Measurements from ENCODE around the gene BICC1. TPM values are rescaled to one million over a fixed set of nuclear protein-coding genes. Genes with fewer than 3 reads are reported as not detected.

The BICC1 gene
- total RNA-seq, 1 experiment from 2014 or later: 0.57 TPM

DNA sequence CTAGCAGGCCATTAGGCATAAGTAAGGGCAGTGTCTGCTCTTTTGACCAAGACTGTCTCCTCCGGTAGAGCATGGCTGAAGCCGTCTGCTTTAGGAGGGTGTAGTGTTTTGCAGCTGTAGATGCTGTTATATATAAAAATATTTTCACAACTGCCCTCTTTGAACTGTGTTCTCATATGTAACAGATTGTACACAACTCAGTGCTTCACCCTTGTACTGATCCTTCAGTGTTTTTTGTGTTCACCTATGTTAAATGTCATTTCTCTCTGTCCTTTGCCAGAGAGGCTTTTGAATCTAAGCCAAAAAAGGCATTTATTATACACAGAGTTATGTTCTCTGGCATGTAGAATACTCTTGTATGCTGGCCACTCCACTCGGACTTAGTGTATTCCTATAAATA is 135.5 kb downstream of the BICC1 start:
- H3K18ac ChIP-seq (ENCODE audit: insufficient read length, low read depth, low read length): no peak overlapping the region
- no peaks in the 10 kb centered on the region for H3K79me1 ChIP-seq (ENCODE audit: insufficient read depth, low read depth, low read length, poor library complexity, severe bottlenecking)
- no peak overlapping the region for H2BK15ac ChIP-seq (ENCODE audit: low read depth, low read length)
- no peak overlapping the region for H4K5ac ChIP-seq (ENCODE audit: insufficient read length, low read depth, low read length)
- no peaks in the 10 kb centered on the region for H3K79me2 ChIP-seq (ENCODE audit: insufficient read depth, low read length)
- H4K20me1 ChIP-seq (ENCODE audit: control insufficient read depth, insufficient read depth, insufficient read length): no peaks in the 10 kb centered on the region
- H3K9me3 ChIP-seq (ENCODE audit: control insufficient read depth, low read depth, low read length): no peaks in the 10 kb centered on the region
- no peak overlapping the region for H2AK5ac ChIP-seq (ENCODE audit: insufficient read length, low read length)
- no peak overlapping the region for H4K8ac ChIP-seq (replicated peaks; ENCODE audit: insufficient read length, low read depth, low read length)
- no peak overlapping the region for H2BK5ac ChIP-seq (ENCODE audit: insufficient read length, low read length)
- H2BK120ac ChIP-seq (ENCODE audit: low read depth, low read length, poor library complexity, severe bottlenecking): no peak overlapping the region
- H3K9ac ChIP-seq (ENCODE audit: extremely low read depth, insufficient read length, low read length): no peak overlapping the region
- H3K4me2 ChIP-seq (ENCODE audit: insufficient read depth, insufficient read length, low read length): no peak overlapping the region
- Mint-ChIP-seq H3K36me3 (ENCODE audit: insufficient read depth in 1 of 3, low read depth in 3 of 3) (no peaks in the 10 kb centered on the region), H3K27ac (no peak overlapping the region), H3K4me1 (peaks cover 2 to 5% of the 10 kb centered on the region in 2 experiments; a peak in 2 of 4 replicates), H3K9me3 (no peaks in the 10 kb centered on the region), H3K27me3 (ENCODE audit: low read depth) (no peaks in the 10 kb centered on the region), H3K4me3 (no peak overlapping the region)
- WGBS (ENCODE audit: extremely low coverage, insufficient read length, low lambda C conversion rate): no CpG with 5 or more reads among the region's 3 CpGs
- H3K23me2 ChIP-seq (ENCODE audit: insufficient read length, low read depth, low read length, poor library complexity, severe bottlenecking): no peaks in the 10 kb centered on the region
- no peak overlapping the region for H3K14ac ChIP-seq (ENCODE audit: insufficient read depth, low read length)
- no peak overlapping the region for H4K91ac ChIP-seq (ENCODE audit: insufficient read length, low read depth, low read length)
- H3K4me1 ChIP-seq (ENCODE audit: insufficient read depth, low read length): no peaks in the 10 kb centered on the region
- H2BK20ac ChIP-seq (ENCODE audit: low read depth, low read length, poor library complexity, severe bottlenecking): no peak overlapping the region
- no peak overlapping the region for H2BK12ac ChIP-seq (ENCODE audit: insufficient read length, low read depth, low read length)
- TF ChIP-seq, protein P1, sequence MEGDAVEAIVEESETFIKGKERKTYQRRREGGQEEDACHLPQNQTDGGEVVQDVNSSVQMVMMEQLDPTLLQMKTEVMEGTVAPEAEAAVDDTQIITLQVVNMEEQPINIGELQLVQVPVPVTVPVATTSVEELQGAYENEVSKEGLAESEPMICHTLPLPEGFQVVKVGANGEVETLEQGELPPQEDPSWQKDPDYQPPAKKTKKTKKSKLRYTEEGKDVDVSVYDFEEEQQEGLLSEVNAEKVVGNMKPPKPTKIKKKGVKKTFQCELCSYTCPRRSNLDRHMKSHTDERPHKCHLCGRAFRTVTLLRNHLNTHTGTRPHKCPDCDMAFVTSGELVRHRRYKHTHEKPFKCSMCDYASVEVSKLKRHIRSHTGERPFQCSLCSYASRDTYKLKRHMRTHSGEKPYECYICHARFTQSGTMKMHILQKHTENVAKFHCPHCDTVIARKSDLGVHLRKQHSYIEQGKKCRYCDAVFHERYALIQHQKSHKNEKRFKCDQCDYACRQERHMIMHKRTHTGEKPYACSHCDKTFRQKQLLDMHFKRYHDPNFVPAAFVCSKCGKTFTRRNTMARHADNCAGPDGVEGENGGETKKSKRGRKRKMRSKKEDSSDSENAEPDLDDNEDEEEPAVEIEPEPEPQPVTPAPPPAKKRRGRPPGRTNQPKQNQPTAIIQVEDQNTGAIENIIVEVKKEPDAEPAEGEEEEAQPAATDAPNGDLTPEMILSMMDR (conservative IDR thresholded peaks at IDR 0.05): no peak
- H3K27me3 ChIP-seq (ENCODE audit: insufficient read depth, low read length): no peaks in the 10 kb centered on the region
- H3T11ph ChIP-seq (ENCODE audit: low read length): no peak overlapping the region
- H3K56ac ChIP-seq (ENCODE audit: insufficient read length, low read depth, low read length): no peak overlapping the region
- H3K23ac ChIP-seq (ENCODE audit: insufficient read length, low read depth, low read length): no peak overlapping the region
- H2AFZ ChIP-seq (ENCODE audit: low read length): no peak overlapping the region
- H3K4ac ChIP-seq (ENCODE audit: low read depth, low read length): no peak overlapping the region
- no peak for DNase-seq
- H3K27ac ChIP-seq (ENCODE audit: insufficient read length, low read depth, low read length): no peak overlapping the region

Data from H9 (cell line).